Measurements from ENCODE around the gene ITGB3. TPM values are rescaled to one million over a fixed set of nuclear protein-coding genes. Genes with fewer than 3 reads are reported as not detected.

ITGB3 gene
- total and polyA plus RNA-seq, 2 experiments from 2014 or later = 3.5 to 7.2 TPM

DNA sequence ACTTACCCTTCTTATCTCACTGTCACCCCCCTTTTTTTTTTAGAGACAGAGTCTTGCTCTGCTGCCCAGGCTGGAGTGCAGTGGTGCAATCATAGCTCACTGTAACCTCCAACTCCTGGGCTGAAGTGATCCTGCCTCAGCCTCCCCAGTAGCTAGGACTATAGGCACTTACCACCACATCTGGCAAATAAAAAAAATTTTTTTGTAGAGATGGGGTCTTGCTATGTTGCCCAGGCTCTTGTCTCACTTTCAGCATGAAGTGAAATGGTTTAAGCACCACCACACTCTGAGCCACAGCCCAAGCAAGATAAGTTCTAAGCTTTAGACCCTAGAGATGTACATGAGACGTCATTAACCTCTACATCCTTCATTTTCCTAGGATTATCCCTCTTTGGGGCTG is 35.7 kb downstream of the ITGB3 start:
- Histone ChIP-seq H3K79me2 (ENCODE audit: insufficient read depth) (no peaks in the 10 kb centered on the region), H3K9ac (no peak overlapping the region), H3K9me3 (ENCODE audit: low read depth) (no peaks in the 10 kb centered on the region), H3K9me2 (ENCODE audit: insufficient read depth) (no peaks in the 10 kb centered on the region), H3K27ac (no peak overlapping the region), H3F3A (ENCODE audit: insufficient read depth) (peaks cover 15% of the 10 kb centered on the region), H2AFZ (no peak overlapping the region), H3K4me1 (ENCODE audit: insufficient read depth) (peaks cover 18% of the 10 kb centered on the region), H4K20me1 (ENCODE audit: insufficient read depth) (no peaks in the 10 kb centered on the region), H3K4me3 (no peak overlapping the region), H3K27me3 (replicated peaks; ENCODE audit: insufficient read depth) (no peaks in the 10 kb centered on the region), H3K4me2 (ENCODE audit: unreplicated experiment) (no peak overlapping the region), H3K36me3 (ENCODE audit: low read depth) (no peaks in the 10 kb centered on the region)
- in situ Hi-C loops (cut with MboI) = no loop called here
- 91 to 96% methylated on average over 1 of the region's 1 CpG for WGBS, 2 experiments (ENCODE audit: low coverage in 1 of 2, low lambda C conversion rate in 2 of 2, missing lambda C conversion rate in 2 of 2)
- DNase-seq = no peak
- TF ChIP-seq EZH2phosphoT487 (IDR thresholded peaks at IDR 0.05; ENCODE audit: insufficient read depth, low read depth) = no peak
- TF ChIP-seq EZH2 (IDR thresholded peaks at IDR 0.05; ENCODE audit: insufficient read depth, poor library complexity, severe bottlenecking) = no peak

DNA sequence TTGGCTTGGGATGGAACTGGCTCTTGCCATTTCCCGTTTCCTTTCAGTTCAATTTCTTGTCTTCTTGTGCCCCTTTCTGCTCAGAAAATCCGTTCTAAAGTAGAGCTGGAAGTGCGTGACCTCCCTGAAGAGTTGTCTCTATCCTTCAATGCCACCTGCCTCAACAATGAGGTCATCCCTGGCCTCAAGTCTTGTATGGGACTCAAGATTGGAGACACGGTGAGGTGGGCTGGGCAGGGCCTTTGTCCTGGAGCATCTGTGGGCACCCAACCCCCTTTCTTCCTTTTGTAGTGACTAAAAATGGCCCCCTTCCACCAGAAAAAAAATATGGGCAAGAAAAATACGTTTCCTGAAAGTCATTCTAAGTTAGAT is 37.2 kb downstream of the ITGB3 start:
- TF ChIP-seq EZH2 (IDR thresholded peaks at IDR 0.05; ENCODE audit: insufficient read depth, poor library complexity, severe bottlenecking) = no peak
- TF ChIP-seq EZH2phosphoT487 (IDR thresholded peaks at IDR 0.05; ENCODE audit: insufficient read depth, low read depth) = no peak
- DNase-seq = no peak
- Histone ChIP-seq H3K4me1 (ENCODE audit: insufficient read depth) (peaks cover 22% of the 10 kb centered on the region), H3K9ac (no peak overlapping the region), H3K4me3 (no peak overlapping the region), H3K27me3 (replicated peaks; ENCODE audit: insufficient read depth) (no peaks in the 10 kb centered on the region), H3K9me2 (ENCODE audit: insufficient read depth) (no peaks in the 10 kb centered on the region), H3K79me2 (ENCODE audit: insufficient read depth) (no peaks in the 10 kb centered on the region), H3K36me3 (ENCODE audit: low read depth) (no peaks in the 10 kb centered on the region), H4K20me1 (ENCODE audit: insufficient read depth) (no peaks in the 10 kb centered on the region), H2AFZ (no peak overlapping the region), H3K4me2 (ENCODE audit: unreplicated experiment) (no peak overlapping the region), H3F3A (ENCODE audit: insufficient read depth) (peaks cover 15% of the 10 kb centered on the region), H3K27ac (no peak overlapping the region), H3K9me3 (ENCODE audit: low read depth) (no peaks in the 10 kb centered on the region)
- in situ Hi-C loops (cut with MboI) = no loop called here
- WGBS, 2 experiments (ENCODE audit: low coverage in 1 of 2, low lambda C conversion rate in 2 of 2, missing lambda C conversion rate in 2 of 2) = 92 to 93% methylated on average over 5 of the region's 5 CpGs

DNA sequence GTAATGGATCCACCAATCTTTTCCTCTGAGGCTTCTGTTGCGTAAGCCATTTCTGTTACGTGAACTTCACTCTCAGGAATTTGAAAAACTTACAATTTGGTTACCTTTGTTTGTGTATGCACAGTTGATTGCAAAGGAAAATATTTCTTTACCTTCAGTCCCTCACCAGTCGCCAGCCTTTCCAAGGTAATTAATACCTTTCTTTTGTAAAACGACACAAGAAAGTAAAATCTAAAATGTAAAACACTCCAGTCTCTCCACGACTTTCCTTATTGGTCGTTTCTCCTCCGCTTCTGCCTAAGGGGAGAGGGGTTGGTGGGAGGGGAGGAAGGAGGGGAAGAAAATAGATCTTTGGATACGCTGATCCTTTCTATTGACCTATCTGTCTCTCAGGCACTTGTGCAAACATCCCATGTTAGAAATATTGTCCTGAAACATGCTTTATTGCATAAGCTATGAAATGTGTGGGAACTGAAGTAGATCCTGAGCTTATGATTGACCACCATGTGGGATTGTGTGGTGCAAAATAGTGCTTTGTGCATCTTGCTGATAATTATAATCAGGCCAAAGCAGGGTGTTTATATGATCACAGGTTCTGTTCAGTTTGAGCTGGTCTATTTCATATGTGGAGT is 37.7 kb downstream of the ITGB3 start:
- H3K36me3 ChIP-seq (ENCODE audit: low read depth) = no peaks in the 10 kb centered on the region
- H3K9ac ChIP-seq = no peak overlapping the region
- in situ Hi-C loops (cut with MboI) = no loop called here
- H3K9me3 ChIP-seq (ENCODE audit: low read depth) = no peaks in the 10 kb centered on the region
- no peak overlapping the region for H3K27ac ChIP-seq
- peaks cover 11% of the 10 kb centered on the region for H3F3A ChIP-seq (ENCODE audit: insufficient read depth)
- no peak overlapping the region for H2AFZ ChIP-seq
- no peaks in the 10 kb centered on the region for H4K20me1 ChIP-seq (ENCODE audit: insufficient read depth)
- no peaks in the 10 kb centered on the region for H3K79me2 ChIP-seq (ENCODE audit: insufficient read depth)
- TF ChIP-seq EZH2 (IDR thresholded peaks at IDR 0.05; ENCODE audit: insufficient read depth, poor library complexity, severe bottlenecking) (no peak), EZH2phosphoT487 (IDR thresholded peaks at IDR 0.05; ENCODE audit: insufficient read depth, low read depth) (no peak)
- H3K9me2 ChIP-seq (ENCODE audit: insufficient read depth) = no peaks in the 10 kb centered on the region
- peaks cover 22% of the 10 kb centered on the region for H3K4me1 ChIP-seq (ENCODE audit: insufficient read depth)
- 83% methylated on average over 8 of the region's 8 CpGs for WGBS, 2 experiments (ENCODE audit: low coverage in 1 of 2, low lambda C conversion rate in 2 of 2, missing lambda C conversion rate in 2 of 2)
- H3K4me2 ChIP-seq (ENCODE audit: unreplicated experiment) = no peak overlapping the region
- no peak overlapping the region for H3K4me3 ChIP-seq
- DNase-seq = no peak
- H3K27me3 ChIP-seq (replicated peaks; ENCODE audit: insufficient read depth) = no peaks in the 10 kb centered on the region

DNA sequence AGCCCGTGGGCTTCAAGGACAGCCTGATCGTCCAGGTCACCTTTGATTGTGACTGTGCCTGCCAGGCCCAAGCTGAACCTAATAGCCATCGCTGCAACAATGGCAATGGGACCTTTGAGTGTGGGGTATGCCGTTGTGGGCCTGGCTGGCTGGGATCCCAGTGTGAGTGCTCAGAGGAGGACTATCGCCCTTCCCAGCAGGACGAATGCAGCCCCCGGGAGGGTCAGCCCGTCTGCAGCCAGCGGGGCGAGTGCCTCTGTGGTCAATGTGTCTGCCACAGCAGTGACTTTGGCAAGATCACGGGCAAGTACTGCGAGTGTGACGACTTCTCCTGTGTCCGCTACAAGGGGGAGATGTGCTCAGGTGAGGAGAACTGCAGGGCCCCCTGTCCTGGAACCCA is 38.6 kb downstream of the ITGB3 start:
- DNase-seq = no peak
- H3K79me2 ChIP-seq (ENCODE audit: insufficient read depth) = no peaks in the 10 kb centered on the region
- TF ChIP-seq EZH2phosphoT487 (IDR thresholded peaks at IDR 0.05; ENCODE audit: insufficient read depth, low read depth) (no peak), EZH2 (IDR thresholded peaks at IDR 0.05; ENCODE audit: insufficient read depth, poor library complexity, severe bottlenecking) (no peak)
- no peaks in the 10 kb centered on the region for H3K9me2 ChIP-seq (ENCODE audit: insufficient read depth)
- no peak overlapping the region for H2AFZ ChIP-seq
- H3K27me3 ChIP-seq (replicated peaks; ENCODE audit: insufficient read depth) = no peaks in the 10 kb centered on the region
- peaks cover 2% of the 10 kb centered on the region; the same call in 1 of the 2 replicates for H3F3A ChIP-seq (ENCODE audit: insufficient read depth)
- no peaks in the 10 kb centered on the region for H3K36me3 ChIP-seq (ENCODE audit: low read depth)
- in situ Hi-C loops (cut with MboI) = no loop called here
- no peaks in the 10 kb centered on the region for H3K9me3 ChIP-seq (ENCODE audit: low read depth)
- no peak overlapping the region for H3K4me2 ChIP-seq (ENCODE audit: unreplicated experiment)
- H4K20me1 ChIP-seq (ENCODE audit: insufficient read depth) = no peaks in the 10 kb centered on the region
- no peak overlapping the region for H3K4me3 ChIP-seq
- H3K9ac ChIP-seq = no peak overlapping the region
- no peak overlapping the region for H3K27ac ChIP-seq
- H3K4me1 ChIP-seq (ENCODE audit: insufficient read depth) = peaks cover 16% of the 10 kb centered on the region; the same call in 1 of the 2 replicates
- WGBS, 2 experiments (ENCODE audit: low coverage in 1 of 2, low lambda C conversion rate in 2 of 2, missing lambda C conversion rate in 2 of 2) = 94 to 96% methylated on average over 14 of the region's 14 CpGs

Data from GM23248 (cell line).